Measurements from ENCODE around the gene FOXL1. TPM values are rescaled to one million over a fixed set of nuclear protein-coding genes. Genes with fewer than 3 reads are reported as not detected.

Gene FOXL1
- total and polyA plus RNA-seq, 2 of the 13 experiments (the other 11 are each of a cell fraction or from before 2014, with no cell fraction given): not detected

- no peak for TF ChIP-seq ZNF362 (CRISPR knock-in tag; IDR thresholded peaks at IDR 0.05; ENCODE audit: borderline replicate concordance)
- no peak for TF ChIP-seq ZFP91 (CRISPR knock-in tag; IDR thresholded peaks at IDR 0.05; ENCODE audit: borderline replicate concordance)
- no peak for TF ChIP-seq ZHX2 (IDR thresholded peaks at IDR 0.05; ENCODE audit: low read depth)
- no peak for TF ChIP-seq ZHX2 (CRISPR knock-in tag; IDR thresholded peaks at IDR 0.05; ENCODE audit: borderline replicate concordance)
- no peak for TF ChIP-seq ZNF639 (CRISPR knock-in tag; conservative IDR thresholded peaks at IDR 0.05)
- no peak for TF ChIP-seq ZBTB34 (CRISPR knock-in tag; IDR thresholded peaks at IDR 0.05)
- no peak for TF ChIP-seq ZNF703 (CRISPR knock-in tag; IDR thresholded peaks at IDR 0.05; ENCODE audit: borderline replicate concordance)
Observed at GRCh38 chr16:86584726-86585721, 6.7 kb downstream of the FOXL1 start (continued).
